ENCODE results near the gene TNFRSF8. TPM values are rescaled to one million over a fixed set of nuclear protein-coding genes. Genes with fewer than 3 reads are reported as not detected.

TNFRSF8 gene
- total RNA-seq, 1 experiment from 2014 or later = 2.9 TPM

DNA sequence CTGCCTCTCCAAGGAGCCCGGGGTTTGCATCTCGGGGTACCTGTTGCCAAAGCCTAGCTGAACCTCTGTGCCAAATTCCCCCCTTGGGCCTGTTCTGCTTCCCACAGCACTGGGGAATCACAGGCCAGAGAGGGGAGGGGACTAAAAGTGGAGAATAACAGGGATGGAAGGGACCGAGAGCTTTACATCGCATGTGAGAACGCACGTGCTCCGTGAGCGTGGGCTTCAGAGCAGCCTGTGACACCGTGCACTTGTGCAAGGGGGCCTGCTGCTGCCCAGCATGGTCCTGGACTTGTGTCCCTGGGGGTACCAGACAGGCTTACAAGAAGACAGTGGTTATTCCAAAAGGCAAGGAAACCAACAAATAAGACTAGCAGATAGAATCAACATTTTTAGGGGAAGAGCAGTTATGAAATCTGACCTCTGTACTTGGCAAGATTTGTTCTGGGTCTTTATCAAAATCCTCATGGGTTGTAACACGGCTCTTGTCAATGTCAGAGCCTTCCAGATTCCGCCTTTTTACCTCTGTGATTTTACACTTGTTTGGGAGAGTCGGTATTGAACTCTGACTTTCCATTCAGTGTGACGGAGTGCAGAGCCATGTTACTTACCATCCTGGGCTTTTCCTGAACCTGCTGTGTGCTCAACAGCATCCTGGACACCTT is 67.5 kb downstream of the TNFRSF8 start:
- WGBS (ENCODE audit: extremely low coverage, insufficient read length, low lambda C conversion rate) = no CpG with 5 or more reads among the region's 13 CpGs
- no peak overlapping the region for H2BK5ac ChIP-seq (ENCODE audit: insufficient read length, low read length)

More for the DNA sequence above, 67.5 kb downstream of the TNFRSF8 start:
- Histone ChIP-seq H3K79me1 (ENCODE audit: insufficient read depth, low read depth, low read length, poor library complexity, severe bottlenecking) (no peaks in the 10 kb centered on the region), H3K9ac (ENCODE audit: extremely low read depth, insufficient read length, low read length) (no peak overlapping the region), H3T11ph (ENCODE audit: low read length) (no peak overlapping the region), H2BK12ac (ENCODE audit: insufficient read length, low read depth, low read length) (no peak overlapping the region), H2BK15ac (ENCODE audit: low read depth, low read length) (no peak overlapping the region), H3K23ac (ENCODE audit: insufficient read length, low read depth, low read length) (no peak overlapping the region), H2AK5ac (ENCODE audit: insufficient read length, low read length) (no peak overlapping the region), H4K20me1 (ENCODE audit: control insufficient read depth, insufficient read depth, insufficient read length) (no peaks in the 10 kb centered on the region), H3K14ac (ENCODE audit: insufficient read depth, low read length) (no peak overlapping the region; the same call in 1 of the 2 replicates), H3K4ac (ENCODE audit: low read depth, low read length) (no peak overlapping the region), H4K91ac (ENCODE audit: insufficient read length, low read depth, low read length) (no peak overlapping the region), H2BK120ac (ENCODE audit: low read depth, low read length, poor library complexity, severe bottlenecking) (no peak overlapping the region), H3K4me1 (ENCODE audit: insufficient read depth, low read length) (no peaks in the 10 kb centered on the region), H3K4me2 (ENCODE audit: insufficient read depth, insufficient read length, low read length) (no peak overlapping the region), H4K8ac (replicated peaks; ENCODE audit: insufficient read length, low read depth, low read length) (no peak overlapping the region), H2AFZ (ENCODE audit: low read length) (no peak overlapping the region), H3K18ac (ENCODE audit: insufficient read length, low read depth, low read length) (no peak overlapping the region), H3K27me3 (ENCODE audit: insufficient read depth, low read length) (no peaks in the 10 kb centered on the region), H2BK20ac (ENCODE audit: low read depth, low read length, poor library complexity, severe bottlenecking) (no peak overlapping the region), H4K5ac (ENCODE audit: insufficient read length, low read depth, low read length) (no peak overlapping the region), H3K79me2 (ENCODE audit: insufficient read depth, low read length) (no peaks in the 10 kb centered on the region), H3K9me3 (ENCODE audit: control insufficient read depth, low read depth, low read length) (no peaks in the 10 kb centered on the region), H3K27ac (ENCODE audit: insufficient read length, low read depth, low read length) (no peak overlapping the region), H3K56ac (ENCODE audit: insufficient read length, low read depth, low read length) (no peak overlapping the region), H3K23me2 (ENCODE audit: insufficient read length, low read depth, low read length, poor library complexity, severe bottlenecking) (no peaks in the 10 kb centered on the region)
- H3K4me1 Mint-ChIP-seq = no peaks in the 10 kb centered on the region
- H3K27ac Mint-ChIP-seq = no peak overlapping the region
- DNase-seq = no peak
- no peak overlapping the region; a peak in 1 of 5 replicates for H3K4me3 Mint-ChIP-seq
- H3K9me3 Mint-ChIP-seq = no peaks in the 10 kb centered on the region
- TF ChIP-seq CTCF (conservative IDR thresholded peaks at IDR 0.05) = no peak
- H3K36me3 Mint-ChIP-seq (ENCODE audit: insufficient read depth in 1 of 3, low read depth in 3 of 3) = no peaks in the 10 kb centered on the region
- no peaks in the 10 kb centered on the region; the same call in 1 of the 2 replicates for H3K27me3 Mint-ChIP-seq (ENCODE audit: low read depth)
